Right lobe of liver (tissue), 4 donors: ENCODE results near the gene RCCD1.

Experiments
- POLR2A ChIP-seq: fragments of 450-650 bp; IDR thresholded peaks from one replicate; pipeline ENCODE4 v1.6.1; 2017; ENCODE audit warnings: antibody characterized with exemption, mild to moderate bottlenecking
- TF ChIP-seq, protein P1 (sequence below), 4 donors: fragments of 200-600 bp in 3 of 4; fragments of 450-650 bp in 1 of 4; IDR thresholded peaks; one replicate each; pipeline versions ENCODE4 v1.5.1 to v1.8.0; 2016 to 2022; ENCODE audit warnings: antibody characterized with exemption in 4 of 4, mild to moderate bottlenecking in 2 of 4
- donor health status: DM: no; HTN: no; CAD: no.
- donor health status: DM: no; HTN: no; CAD: no.
- donor health status: DM: no; HTN: yes; CAD: no.

- TF ChIP-seq, protein P1, sequence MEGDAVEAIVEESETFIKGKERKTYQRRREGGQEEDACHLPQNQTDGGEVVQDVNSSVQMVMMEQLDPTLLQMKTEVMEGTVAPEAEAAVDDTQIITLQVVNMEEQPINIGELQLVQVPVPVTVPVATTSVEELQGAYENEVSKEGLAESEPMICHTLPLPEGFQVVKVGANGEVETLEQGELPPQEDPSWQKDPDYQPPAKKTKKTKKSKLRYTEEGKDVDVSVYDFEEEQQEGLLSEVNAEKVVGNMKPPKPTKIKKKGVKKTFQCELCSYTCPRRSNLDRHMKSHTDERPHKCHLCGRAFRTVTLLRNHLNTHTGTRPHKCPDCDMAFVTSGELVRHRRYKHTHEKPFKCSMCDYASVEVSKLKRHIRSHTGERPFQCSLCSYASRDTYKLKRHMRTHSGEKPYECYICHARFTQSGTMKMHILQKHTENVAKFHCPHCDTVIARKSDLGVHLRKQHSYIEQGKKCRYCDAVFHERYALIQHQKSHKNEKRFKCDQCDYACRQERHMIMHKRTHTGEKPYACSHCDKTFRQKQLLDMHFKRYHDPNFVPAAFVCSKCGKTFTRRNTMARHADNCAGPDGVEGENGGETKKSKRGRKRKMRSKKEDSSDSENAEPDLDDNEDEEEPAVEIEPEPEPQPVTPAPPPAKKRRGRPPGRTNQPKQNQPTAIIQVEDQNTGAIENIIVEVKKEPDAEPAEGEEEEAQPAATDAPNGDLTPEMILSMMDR (IDR thresholded peaks at IDR 0.05): no peak
- TF ChIP-seq POLR2A: no peak
These were observed 7.6 kb upstream of the RCCD1 start for GRCh38 chr15:90946941-90947576.
